DMS79 (cell line): ENCODE data around the gene CDH13.

Experiments used
- DNase-seq: peaks from one replicate; lab custom pipeline; 2025; lab: John Stamatoyannopoulos, UW

The CDH13 gene

GRCh38 chr16:83807710-83808572 is 1181.2 kb downstream of the CDH13 start, which contains the start of gene HSBP1:
HSBP1 (plus strand) TSS chr16:83807978; CDS start chr16:83808077, 99 bp downstream.
- peak; percentile 41 for DNase-seq

GRCh38 chr16:83808573-83809014 is 1181.8 kb downstream of the CDH13 start:
- no peak for DNase-seq

- no peak for DNase-seq
Measured at GRCh38 chr16:83809092-83809491, 1182.3 kb downstream of the CDH13 start.

- no peak for DNase-seq
Measured at GRCh38 chr16:83810901-83811300, 1184.1 kb downstream of the CDH13 start.

- peak; percentile 47 for DNase-seq
Measured at GRCh38 chr16:83813823-83814658, 1187.3 kb downstream of the CDH13 start.

GRCh38 chr16:83814659-83814985 is 1187.9 kb downstream of the CDH13 start:
- no peak for DNase-seq

- no peak for DNase-seq
Measured at GRCh38 chr16:83817022-83817421, 1190.3 kb downstream of the CDH13 start.

GRCh38 chr16:83818276-83818675 is 1191.5 kb downstream of the CDH13 start:
- DNase-seq: no peak

GRCh38 chr16:83819361-83819760 is 1192.6 kb downstream of the CDH13 start:
- DNase-seq: peak; percentile 88

GRCh38 chr16:83826146-83826913 is 1199.6 kb downstream of the CDH13 start:
- no peak for DNase-seq

GRCh38 chr16:83830091-83830768 is 1203.5 kb downstream of the CDH13 start:
- no peak for DNase-seq

- DNase-seq: no peak
Measured at GRCh38 chr16:83830769-83831455, 1204.1 kb downstream of the CDH13 start.

GRCh38 chr16:83831456-83831987 is 1204.8 kb downstream of the CDH13 start:
- DNase-seq: no peak

GRCh38 chr16:83833921-83834320 is 1207.2 kb downstream of the CDH13 start:
- DNase-seq: no peak

GRCh38 chr16:83835586-83836566 is 1209.1 kb downstream of the CDH13 start:
- DNase-seq: no peak

GRCh38 chr16:83837566-83837965 is 1210.8 kb downstream of the CDH13 start:
- no peak for DNase-seq

GRCh38 chr16:83838151-83838550 is 1211.4 kb downstream of the CDH13 start:
- DNase-seq: no peak

- DNase-seq: no peak
Measured at GRCh38 chr16:83839561-83839960, 1212.8 kb downstream of the CDH13 start.

GRCh38 chr16:83840060-83840617 is 1213.4 kb downstream of the CDH13 start:
- DNase-seq: no peak
